RWPE2 (cell line): ENCODE measurements around the gene NAB1.

ENCODE experiments used
- ATAC-seq: fragments of 200-7000 bp; cut with Tn5 transposase; 3 replicates; pipeline ENCODE4 v1.9.1; 2021; ENCODE audit warnings: low read depth
- DNase-seq: peaks from one replicate; pipeline ENCODE4 v3.0.0-alpha.2; 2020; ENCODE audit warnings: low spot score
- H3K27ac ChIP-seq: fragments of 450-650 bp; 2 replicates; pipeline ENCODE4 v1.5.1; 2017; ENCODE audit warnings: mild to moderate bottlenecking; ENCODE audit not compliant: poor library complexity, severe bottlenecking
- H3K27me3 ChIP-seq: fragments of 250-450 bp; sonication (Bioruptor Pico); 2 replicates; pipeline ENCODE4 v1.5.1; 2021; ENCODE audit warnings: mild to moderate bottlenecking, moderate library complexity; ENCODE audit not compliant: insufficient read depth, poor library complexity, severe bottlenecking
- H3K36me3 ChIP-seq: fragments of 250-450 bp; sonication (Bioruptor Pico); 2 replicates; pipeline ENCODE4 v1.5.1; 2020; ENCODE audit warnings: low read depth, mild to moderate bottlenecking, moderate library complexity
- H3K4me1 ChIP-seq: fragments of 250-450 bp; sonication (Bioruptor Pico); 2 replicates; pipeline ENCODE4 v1.5.1; 2021; ENCODE audit warnings: mild to moderate bottlenecking, moderate library complexity; ENCODE audit not compliant: insufficient read depth, poor library complexity, severe bottlenecking
- H3K4me3 ChIP-seq: fragments of 250-450 bp; sonication (Bioruptor Pico); 2 replicates; pipeline ENCODE4 v1.5.1; 2021; ENCODE audit warnings: mild to moderate bottlenecking, moderate library complexity; ENCODE audit not compliant: severe bottlenecking
- H3K9me3 ChIP-seq: fragments of 250-450 bp; sonication (Bioruptor Pico); 2 replicates; pipeline ENCODE4 v1.5.1; 2021; ENCODE audit warnings: mild to moderate bottlenecking, moderate library complexity; ENCODE audit not compliant: severe bottlenecking
- CTCF ChIP-seq: fragments of 450-650 bp; IDR thresholded peaks from one replicate; pipeline ENCODE4 v1.5.1; 2017; ENCODE audit warnings: mild to moderate bottlenecking, moderate library complexity; ENCODE audit not compliant: poor library complexity, severe bottlenecking

The NAB1 gene

GRCh38 chr2:190726255-190726654, 77.4 kb downstream of the NAB1 start:
- Histone ChIP-seq H3K36me3 (no peaks in the 10 kb centered on the region), H3K4me3 (no peak overlapping the region), H3K4me1 (peaks cover 16% of the 10 kb centered on the region), H3K27ac (no peak overlapping the region), H3K9me3 (no peaks in the 10 kb centered on the region), H3K27me3 (no peaks in the 10 kb centered on the region)
- DNase-seq (no peak), ATAC-seq (no peak)
- TF ChIP-seq CTCF = no peak

- Histone ChIP-seq H3K9me3 (no peaks in the 10 kb centered on the region), H3K4me3 (no peak overlapping the region), H3K27me3 (peaks cover 4% of the 10 kb centered on the region), H3K27ac (no peak overlapping the region), H3K36me3 (no peaks in the 10 kb centered on the region; the same call in 1 of the 2 replicates), H3K4me1 (no peaks in the 10 kb centered on the region)
- no peak for TF ChIP-seq CTCF
- DNase-seq (no peak), ATAC-seq (no peak)
Measured at GRCh38 chr2:190736355-190736754, 87.5 kb downstream of the NAB1 start.

GRCh38 chr2:190740449-190740848, 91.6 kb downstream of the NAB1 start:
- no peak for TF ChIP-seq CTCF
- H3K27me3 ChIP-seq = peaks cover 4% of the 10 kb centered on the region
- no peaks in the 10 kb centered on the region for H3K4me1 ChIP-seq
- H3K4me3 ChIP-seq = no peak overlapping the region
- no peaks in the 10 kb centered on the region; the same call in 1 of the 2 replicates for H3K36me3 ChIP-seq
- no peak for ATAC-seq
- DNase-seq = no peak
- no peaks in the 10 kb centered on the region for H3K9me3 ChIP-seq
- H3K27ac ChIP-seq = no peak overlapping the region
